ENCODE data around the gene KCNK3. TPM values are rescaled to one million over a fixed set of nuclear protein-coding genes. Genes with fewer than 3 reads are reported as not detected.
A peak's percentile ranks its signal among the peaks of the same experiment; 100 is the strongest.

Gene KCNK3
- total and polyA plus RNA-seq, 2 of the 13 experiments (the other 11 are each of a cell fraction or from before 2014, with no cell fraction given): not detected

DNA sequence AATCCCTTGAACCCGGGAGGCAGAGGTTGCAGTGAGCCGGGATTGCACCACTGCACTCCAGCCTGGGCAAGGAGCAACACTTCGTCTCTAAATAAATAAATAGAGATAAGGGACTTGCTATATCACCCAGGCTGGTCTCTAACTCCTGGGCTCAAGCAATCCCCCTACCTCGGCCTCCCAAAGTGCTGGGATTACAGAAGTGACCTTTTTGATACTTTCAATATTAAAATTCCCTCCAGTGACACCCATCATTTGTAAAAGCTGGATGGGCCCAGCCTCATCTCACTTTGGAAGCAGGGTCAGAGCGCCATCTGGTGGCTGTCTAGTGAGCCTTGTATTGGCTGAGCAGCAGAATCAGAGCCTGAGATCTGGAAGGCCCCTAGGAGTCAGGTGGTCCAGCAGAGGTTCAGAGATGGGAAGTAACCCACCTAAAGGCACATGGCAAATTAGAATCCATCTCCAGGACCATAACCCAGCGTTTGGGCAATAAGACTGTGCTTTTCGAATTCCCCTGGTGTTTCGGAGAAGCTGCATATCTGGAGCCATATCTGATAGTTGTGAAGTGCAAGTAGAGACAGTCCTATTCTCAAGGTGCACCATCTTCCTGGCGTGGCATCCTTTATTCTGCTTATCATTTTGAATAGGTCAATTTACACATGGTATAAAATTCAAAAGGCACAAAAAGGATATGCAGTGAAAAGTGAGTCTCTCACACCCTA lies 53.2 kb downstream of the KCNK3 start (continued):
- TF ChIP-seq, protein P1, sequence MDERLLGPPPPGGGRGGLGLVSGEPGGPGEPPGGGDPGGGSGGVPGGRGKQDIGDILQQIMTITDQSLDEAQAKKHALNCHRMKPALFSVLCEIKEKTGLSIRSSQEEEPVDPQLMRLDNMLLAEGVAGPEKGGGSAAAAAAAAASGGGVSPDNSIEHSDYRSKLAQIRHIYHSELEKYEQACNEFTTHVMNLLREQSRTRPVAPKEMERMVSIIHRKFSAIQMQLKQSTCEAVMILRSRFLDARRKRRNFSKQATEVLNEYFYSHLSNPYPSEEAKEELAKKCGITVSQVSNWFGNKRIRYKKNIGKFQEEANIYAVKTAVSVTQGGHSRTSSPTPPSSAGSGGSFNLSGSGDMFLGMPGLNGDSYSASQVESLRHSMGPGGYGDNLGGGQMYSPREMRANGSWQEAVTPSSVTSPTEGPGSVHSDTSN (CRISPR knock-in tag; IDR thresholded peaks at IDR 0.05): no peak
- TF ChIP-seq SPEN (CRISPR knock-in tag; IDR thresholded peaks at IDR 0.05; ENCODE audit: low read depth) (peak; percentile 44; the same call in 1 of the 2 replicates), ZNF501 (CRISPR knock-in tag; IDR thresholded peaks at IDR 0.05) (peak; percentile 77), ZNF746 (CRISPR knock-in tag; IDR thresholded peaks at IDR 0.05) (no peak), ZNF549 (CRISPR knock-in tag; IDR thresholded peaks at IDR 0.05) (no peak), NFATC3 (CRISPR knock-in tag; IDR thresholded peaks at IDR 0.05) (no peak), ZNF75D (CRISPR knock-in tag; IDR thresholded peaks at IDR 0.05; ENCODE audit: borderline replicate concordance) (no peak), STAG1 (CRISPR knock-in tag; IDR thresholded peaks at IDR 0.05) (peak; percentile 97), ZNF674 (CRISPR knock-in tag; IDR thresholded peaks at IDR 0.05; ENCODE audit: low read depth) (no peak), ETV5 (CRISPR knock-in tag; IDR thresholded peaks at IDR 0.05; ENCODE audit: borderline replicate concordance) (no peak), ZC3H4 (CRISPR knock-in tag; IDR thresholded peaks at IDR 0.05; ENCODE audit: borderline replicate concordance) (no peak), THYN1 (CRISPR knock-in tag; IDR thresholded peaks at IDR 0.05; ENCODE audit: borderline replicate concordance, low read depth) (no peak), CEBPG (CRISPR knock-in tag; IDR thresholded peaks at IDR 0.05) (no peak), SMAD9 (CRISPR knock-in tag; IDR thresholded peaks at IDR 0.05) (no peak), FOXA3 (CRISPR knock-in tag; IDR thresholded peaks at IDR 0.05) (0 out of 2 replicates have a peak, but pooled peaks have one; percentile 17), MIXL1 (CRISPR knock-in tag; IDR thresholded peaks at IDR 0.05) (0 out of 2 replicates have a peak, but pooled peaks have one; percentile 34)
- TF ChIP-seq, protein P2, sequence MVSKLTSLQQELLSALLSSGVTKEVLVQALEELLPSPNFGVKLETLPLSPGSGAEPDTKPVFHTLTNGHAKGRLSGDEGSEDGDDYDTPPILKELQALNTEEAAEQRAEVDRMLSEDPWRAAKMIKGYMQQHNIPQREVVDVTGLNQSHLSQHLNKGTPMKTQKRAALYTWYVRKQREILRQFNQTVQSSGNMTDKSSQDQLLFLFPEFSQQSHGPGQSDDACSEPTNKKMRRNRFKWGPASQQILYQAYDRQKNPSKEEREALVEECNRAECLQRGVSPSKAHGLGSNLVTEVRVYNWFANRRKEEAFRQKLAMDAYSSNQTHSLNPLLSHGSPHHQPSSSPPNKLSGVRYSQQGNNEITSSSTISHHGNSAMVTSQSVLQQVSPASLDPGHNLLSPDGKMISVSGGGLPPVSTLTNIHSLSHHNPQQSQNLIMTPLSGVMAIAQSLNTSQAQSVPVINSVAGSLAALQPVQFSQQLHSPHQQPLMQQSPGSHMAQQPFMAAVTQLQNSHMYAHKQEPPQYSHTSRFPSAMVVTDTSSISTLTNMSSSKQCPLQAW (CRISPR knock-in tag; IDR thresholded peaks at IDR 0.05): 0 out of 2 replicates have a peak, but pooled peaks have one; percentile 18
- TF ChIP-seq, protein P3, sequence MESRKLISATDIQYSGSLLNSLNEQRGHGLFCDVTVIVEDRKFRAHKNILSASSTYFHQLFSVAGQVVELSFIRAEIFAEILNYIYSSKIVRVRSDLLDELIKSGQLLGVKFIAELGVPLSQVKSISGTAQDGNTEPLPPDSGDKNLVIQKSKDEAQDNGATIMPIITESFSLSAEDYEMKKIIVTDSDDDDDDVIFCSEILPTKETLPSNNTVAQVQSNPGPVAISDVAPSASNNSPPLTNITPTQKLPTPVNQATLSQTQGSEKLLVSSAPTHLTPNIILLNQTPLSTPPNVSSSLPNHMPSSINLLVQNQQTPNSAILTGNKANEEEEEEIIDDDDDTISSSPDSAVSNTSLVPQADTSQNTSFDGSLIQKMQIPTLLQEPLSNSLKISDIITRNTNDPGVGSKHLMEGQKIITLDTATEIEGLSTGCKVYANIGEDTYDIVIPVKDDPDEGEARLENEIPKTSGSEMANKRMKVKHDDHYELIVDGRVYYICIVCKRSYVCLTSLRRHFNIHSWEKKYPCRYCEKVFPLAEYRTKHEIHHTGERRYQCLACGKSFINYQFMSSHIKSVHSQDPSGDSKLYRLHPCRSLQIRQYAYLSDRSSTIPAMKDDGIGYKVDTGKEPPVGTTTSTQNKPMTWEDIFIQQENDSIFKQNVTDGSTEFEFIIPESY (CRISPR knock-in tag; IDR thresholded peaks at IDR 0.05): 0 out of 2 replicates have a peak, but pooled peaks have one; percentile 26
- TF ChIP-seq, protein P4, sequence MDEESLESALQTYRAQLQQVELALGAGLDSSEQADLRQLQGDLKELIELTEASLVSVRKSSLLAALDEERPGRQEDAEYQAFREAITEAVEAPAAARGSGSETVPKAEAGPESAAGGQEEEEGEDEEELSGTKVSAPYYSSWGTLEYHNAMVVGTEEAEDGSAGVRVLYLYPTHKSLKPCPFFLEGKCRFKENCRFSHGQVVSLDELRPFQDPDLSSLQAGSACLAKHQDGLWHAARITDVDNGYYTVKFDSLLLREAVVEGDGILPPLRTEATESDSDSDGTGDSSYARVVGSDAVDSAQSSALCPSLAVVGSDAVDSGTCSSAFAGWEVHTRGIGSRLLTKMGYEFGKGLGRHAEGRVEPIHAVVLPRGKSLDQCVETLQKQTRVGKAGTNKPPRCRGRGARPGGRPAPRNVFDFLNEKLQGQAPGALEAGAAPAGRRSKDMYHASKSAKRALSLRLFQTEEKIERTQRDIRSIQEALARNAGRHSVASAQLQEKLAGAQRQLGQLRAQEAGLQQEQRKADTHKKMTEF (CRISPR knock-in tag; IDR thresholded peaks at IDR 0.05): no peak
- TF ChIP-seq, protein P5, sequence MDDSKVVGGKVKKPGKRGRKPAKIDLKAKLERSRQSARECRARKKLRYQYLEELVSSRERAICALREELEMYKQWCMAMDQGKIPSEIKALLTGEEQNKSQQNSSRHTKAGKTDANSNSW (CRISPR knock-in tag; IDR thresholded peaks at IDR 0.05; ENCODE audit: borderline replicate concordance): no peak
- TF ChIP-seq, protein P6, sequence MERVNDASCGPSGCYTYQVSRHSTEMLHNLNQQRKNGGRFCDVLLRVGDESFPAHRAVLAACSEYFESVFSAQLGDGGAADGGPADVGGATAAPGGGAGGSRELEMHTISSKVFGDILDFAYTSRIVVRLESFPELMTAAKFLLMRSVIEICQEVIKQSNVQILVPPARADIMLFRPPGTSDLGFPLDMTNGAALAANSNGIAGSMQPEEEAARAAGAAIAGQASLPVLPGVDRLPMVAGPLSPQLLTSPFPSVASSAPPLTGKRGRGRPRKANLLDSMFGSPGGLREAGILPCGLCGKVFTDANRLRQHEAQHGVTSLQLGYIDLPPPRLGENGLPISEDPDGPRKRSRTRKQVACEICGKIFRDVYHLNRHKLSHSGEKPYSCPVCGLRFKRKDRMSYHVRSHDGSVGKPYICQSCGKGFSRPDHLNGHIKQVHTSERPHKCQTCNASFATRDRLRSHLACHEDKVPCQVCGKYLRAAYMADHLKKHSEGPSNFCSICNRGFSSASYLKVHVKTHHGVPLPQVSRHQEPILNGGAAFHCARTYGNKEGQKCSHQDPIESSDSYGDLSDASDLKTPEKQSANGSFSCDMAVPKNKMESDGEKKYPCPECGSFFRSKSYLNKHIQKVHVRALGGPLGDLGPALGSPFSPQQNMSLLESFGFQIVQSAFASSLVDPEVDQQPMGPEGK (CRISPR knock-in tag; IDR thresholded peaks at IDR 0.05): 0 out of 2 replicates have a peak, but pooled peaks have one; percentile 20

All from HepG2 (cell line).